Ovary (tissue), 9 donors: ENCODE data around the gene FBXW5. TPM values are rescaled to one million over a fixed set of nuclear protein-coding genes. Genes with fewer than 3 reads are reported as not detected.

ENCODE experiments used
- DNase-seq, 5 donors: peaks; one replicate each; pipeline ENCODE4 v3.0.0-alpha.2; 2019 to 2020
- H3K27ac ChIP-seq, 2 donors: fragments of 200-600 bp; one replicate each; pipeline versions ENCODE4 v1.5.1 to v1.8.0; 2019 to 2022
- H3K27me3 ChIP-seq: fragments of 200-600 bp; one replicate; pipeline ENCODE4 v1.8.0; 2022
- H3K36me3 ChIP-seq: fragments of 200-600 bp; sonication (generic); one replicate; pipeline ENCODE4 v1.5.1; 2019
- H3K4me1 ChIP-seq: one replicate; pipeline ENCODE4 v1.8.1; 2013; ENCODE audit warnings: mild to moderate bottlenecking, moderate library complexity; ENCODE audit not compliant: insufficient read depth
- H3K4me3 ChIP-seq: fragments of 200-600 bp; sonication (generic); one replicate; pipeline ENCODE4 v1.5.1; 2017
- H3K9me3 ChIP-seq, 2 donors: fragments of 200-600 bp in 1 of 2; sonication (generic) in 1 of 2; one replicate each; pipeline versions ENCODE4 v1.5.1 to v1.8.1; 2013 to 2019; ENCODE audit warnings: mild to moderate bottlenecking in 1 of 2, moderate library complexity in 1 of 2
- EP300 ChIP-seq: sonication (generic); formaldehyde crosslinking; IDR thresholded peaks from one replicate; pipeline ENCODE4 v1.6.1; 2017; ENCODE audit warnings: antibody characterized with exemption
- POLR2A ChIP-seq: fragments of 450-650 bp; IDR thresholded peaks from one replicate; pipeline ENCODE4 v1.6.1; 2017; ENCODE audit warnings: antibody characterized with exemption, mild to moderate bottlenecking, moderate library complexity
- whole genome bisulfite sequencing, 3 donors: extraction: QIAGEN DNeasy Blood & Tissue Kit in 1 of 3; methylation state at CpG; one replicate each; pipeline versions ENCODE4 v1.1.5 to v1.1.7; 2013 to 2017; 5-methylcytosine and 5-hydroxymethylcytosine counted together
- intact Hi-C, 4 donors: fragments of 100-400 bp; cut with DNase I; formaldehyde crosslinking; loops; one replicate each; pipeline versions ENCODE4 v1.11.0 to v1.15.1; 2022 to 2023
- polyA plus RNA-seq, 2 donors: library from polyadenylated mRNA; stranded (reverse); fragments of 200-250 nt in 1 of 2; fragments of 350-450 nt in 1 of 2; fragmentation: Illumina TruSeq in 1 of 2; extraction: RNeasy Lipid Tissue Mini Kit (QIAGEN cat#74804) in 1 of 2; gene quantifications; one replicate each; pipeline ENCODE4 v1.2.3, GENCODE V29; 2013 to 2014
- total RNA-seq, 7 donors: library from RNA; depleted of rRNA in 2 of 7; stranded (reverse); fragments of >200 nt in 2 of 7; fragmentation: NEBNext Ultra II Directional in 3 of 7; extraction: Animal tissue kit (Norgen Biotek cat#: 25700) in 3 of 7; gene quantifications; one replicate each; pipeline versions ENCODE4 v1.1.0 to v1.2.4, GENCODE V29; 2016 to 2023
- TF ChIP-seq, protein P1 (sequence below), 3 donors: fragments of 450-650 bp in 2 of 3; fragments of 200-600 bp in 1 of 3; IDR thresholded peaks; one replicate each; pipeline versions ENCODE4 v1.5.1 to v1.8.0; 2016 to 2022; ENCODE audit warnings: antibody characterized with exemption in 3 of 3, mild to moderate bottlenecking in 1 of 3
- donor health status: DM: no; HTN: no; CAD: no; lungs with moderate emphysema.
- donor health status: DM: no; HTN: no; CAD: no.
- donor health status: Bipolar disorder and iron deficiency.
- donor health status: DM: yes; HTN: yes; CAD: no.
- donor health status: DM: no; HTN: no; CAD: no.
- donor health status: DM: yes; HTN: yes; CAD: no.

The FBXW5 gene
- total and polyA plus RNA-seq, 9 donors: 2.2 to 75.5 (median 60.5) TPM

DNA sequence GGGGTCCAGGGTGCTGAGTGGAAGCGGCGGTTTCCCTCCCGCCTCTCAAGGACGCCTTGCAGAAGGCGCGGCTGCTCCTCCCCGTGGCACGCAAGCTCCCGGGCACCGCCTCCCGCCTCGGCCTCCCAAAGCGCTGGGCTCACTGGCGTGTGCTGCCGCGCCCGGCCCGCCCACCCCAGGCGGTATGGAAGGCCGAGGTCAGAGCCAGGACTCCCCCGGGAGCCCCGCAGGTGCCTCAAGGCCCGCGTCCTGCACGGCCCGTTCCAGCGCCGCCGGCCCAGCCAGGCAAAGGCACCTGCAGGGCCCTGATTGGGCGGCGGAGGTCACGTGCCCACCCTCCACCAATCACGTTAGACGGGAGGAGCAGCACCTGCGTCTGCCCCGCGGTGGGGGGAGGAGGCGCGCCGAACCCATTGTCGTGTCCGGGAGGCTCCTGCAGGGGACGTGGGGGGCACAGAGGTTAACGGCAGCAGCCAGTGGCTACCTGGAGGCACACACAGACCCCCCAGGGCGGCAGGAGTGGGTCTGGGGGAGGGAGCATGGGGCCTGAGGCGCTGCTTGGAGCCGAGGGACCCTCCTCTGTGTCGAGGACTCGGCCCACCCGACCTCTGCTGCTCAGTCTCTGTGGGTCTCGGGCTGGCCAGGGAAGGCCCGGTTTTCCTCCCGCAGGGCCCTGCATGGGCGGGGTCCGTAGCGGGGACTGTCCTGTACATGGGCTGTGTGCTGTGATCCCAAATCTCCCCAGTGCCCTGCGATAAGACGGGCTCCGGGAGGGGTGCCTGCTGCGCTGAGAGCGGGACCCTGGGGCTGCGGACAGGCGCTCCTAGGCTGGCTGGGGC is 5.5 kb upstream of the FBXW5 start:
- TF ChIP-seq, protein P1, sequence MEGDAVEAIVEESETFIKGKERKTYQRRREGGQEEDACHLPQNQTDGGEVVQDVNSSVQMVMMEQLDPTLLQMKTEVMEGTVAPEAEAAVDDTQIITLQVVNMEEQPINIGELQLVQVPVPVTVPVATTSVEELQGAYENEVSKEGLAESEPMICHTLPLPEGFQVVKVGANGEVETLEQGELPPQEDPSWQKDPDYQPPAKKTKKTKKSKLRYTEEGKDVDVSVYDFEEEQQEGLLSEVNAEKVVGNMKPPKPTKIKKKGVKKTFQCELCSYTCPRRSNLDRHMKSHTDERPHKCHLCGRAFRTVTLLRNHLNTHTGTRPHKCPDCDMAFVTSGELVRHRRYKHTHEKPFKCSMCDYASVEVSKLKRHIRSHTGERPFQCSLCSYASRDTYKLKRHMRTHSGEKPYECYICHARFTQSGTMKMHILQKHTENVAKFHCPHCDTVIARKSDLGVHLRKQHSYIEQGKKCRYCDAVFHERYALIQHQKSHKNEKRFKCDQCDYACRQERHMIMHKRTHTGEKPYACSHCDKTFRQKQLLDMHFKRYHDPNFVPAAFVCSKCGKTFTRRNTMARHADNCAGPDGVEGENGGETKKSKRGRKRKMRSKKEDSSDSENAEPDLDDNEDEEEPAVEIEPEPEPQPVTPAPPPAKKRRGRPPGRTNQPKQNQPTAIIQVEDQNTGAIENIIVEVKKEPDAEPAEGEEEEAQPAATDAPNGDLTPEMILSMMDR (IDR thresholded peaks at IDR 0.05): peak in 1 of 3 donors; percentile 30
- TF ChIP-seq EP300: no peak
- TF ChIP-seq POLR2A: peak; percentile 22
- H3K4me1 ChIP-seq: peaks cover 7% of the 10 kb centered on the region
- H3K9me3 ChIP-seq: no peaks in the 10 kb centered on the region
- DNase-seq: peak; percentile 91 to 96 (median 94)
- H3K27me3 ChIP-seq: no peaks in the 10 kb centered on the region
- H3K27ac ChIP-seq: peak overlapping the region; percentile 4 to 62
- intact Hi-C loops: loop anchor here in 1 of 4 donors (5.0 to 10.0 kb wide), 2 partner anchors 82 to 105 kb away; partner anchors contain the start of genes AJM1, FUT7 and PHPT1
- WGBS, 3 donors: 1 to 2% (median 1%) methylated on average over 42 to 63 of the region's 63 CpGs
- H3K4me3 ChIP-seq: peak overlapping the region; percentile 44
- H3K36me3 ChIP-seq: no peaks in the 10 kb centered on the region

DNA sequence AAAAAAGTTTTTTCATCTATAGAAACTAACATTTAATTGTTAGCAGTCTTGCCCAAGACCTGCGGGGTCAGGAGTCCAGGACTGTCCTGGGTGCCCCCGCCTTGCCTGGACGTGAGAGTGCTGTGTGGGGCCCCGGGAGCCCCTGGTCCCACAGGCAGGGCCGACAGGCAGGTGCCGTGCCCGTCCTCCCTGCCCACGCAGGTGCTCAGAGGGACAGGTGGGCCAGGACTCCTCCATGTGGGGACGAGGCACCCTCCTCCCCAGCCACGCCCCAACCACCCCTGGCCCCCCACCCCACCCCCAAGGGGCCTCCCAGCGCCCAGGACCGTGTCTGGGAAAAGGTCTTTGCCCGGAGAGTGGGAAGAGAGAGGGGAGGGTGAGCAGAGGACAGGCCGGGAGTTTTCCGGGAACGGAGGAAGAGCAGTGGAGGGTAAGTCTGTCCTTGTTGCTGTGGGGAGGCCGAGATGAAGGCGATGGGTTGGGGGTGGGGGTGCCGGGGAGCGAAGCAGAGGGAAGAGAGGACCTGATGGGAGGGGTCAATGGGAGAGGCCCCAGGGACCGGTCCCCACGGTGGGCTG is 4.8 kb upstream of the FBXW5 start:
- WGBS, 3 donors: 12 to 16% (median 15%) methylated on average over 21 to 22 of the region's 22 CpGs
- intact Hi-C loops: loop anchor here in 1 of 4 donors (10.0 kb wide), 1 partner anchor 105 kb away; the partner anchor contains the start of genes AJM1 and PHPT1
- H3K4me1 ChIP-seq: peaks cover 7% of the 10 kb centered on the region
- peak overlapping the region; percentile 44 for H3K4me3 ChIP-seq
- peak overlapping the region; percentile 4 to 62 for H3K27ac ChIP-seq
- TF ChIP-seq, protein P1 (IDR thresholded peaks at IDR 0.05): no peak
- TF ChIP-seq EP300: no peak
- TF ChIP-seq POLR2A: no peak
- H3K27me3 ChIP-seq: no peaks in the 10 kb centered on the region
- no peaks in the 10 kb centered on the region for H3K36me3 ChIP-seq
- H3K9me3 ChIP-seq: no peaks in the 10 kb centered on the region
- DNase-seq: peak in 2 of 5 donors; percentile 21 to 41

DNA sequence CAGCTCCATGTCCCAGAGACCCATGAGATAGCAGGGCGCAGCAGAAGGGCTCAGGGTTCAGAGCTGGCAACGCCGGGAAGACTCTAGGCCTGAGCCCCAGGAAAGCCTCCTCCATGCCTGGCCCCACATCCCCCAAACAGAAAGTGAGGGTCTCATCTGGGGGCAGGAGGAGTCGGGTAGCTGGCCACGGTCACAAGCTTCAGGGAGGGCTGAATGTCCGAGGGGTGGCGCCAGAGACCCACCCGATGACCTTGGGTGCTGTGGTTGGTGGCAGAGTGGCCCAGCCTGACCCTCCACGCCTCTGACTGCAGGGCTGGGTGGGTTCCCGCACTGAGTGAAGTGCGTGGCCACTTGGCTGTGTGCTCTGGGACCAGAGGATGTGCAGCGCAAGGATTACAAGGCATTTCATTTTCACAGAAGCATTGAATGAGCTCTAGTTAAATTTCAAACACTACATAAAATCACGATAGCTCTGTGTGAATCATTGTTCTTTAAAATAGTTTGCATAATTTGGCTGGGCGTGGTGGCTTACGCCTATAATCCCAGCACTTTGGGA is 3.5 kb upstream of the FBXW5 start:
- peak in 2 of 5 donors; percentile 42 to 61 for DNase-seq
- H3K36me3 ChIP-seq: no peaks in the 10 kb centered on the region
- H3K4me1 ChIP-seq: peaks cover 14% of the 10 kb centered on the region
- no peak overlapping the region for H3K4me3 ChIP-seq
- no peaks in the 10 kb centered on the region for H3K9me3 ChIP-seq
- H3K27me3 ChIP-seq: no peaks in the 10 kb centered on the region
- TF ChIP-seq, protein P1 (IDR thresholded peaks at IDR 0.05): no peak
- intact Hi-C loops: loop anchor here in 2 of 4 donors (2.0 to 10.0 kb wide), 2 partner anchors 87 to 103 kb away; partner anchors contain the start of genes AJM1 (in 1 of the 2) and PHPT1 (in 1 of the 2)
- 24 to 34% (median 30%) methylated on average over 15 of the region's 15 CpGs for WGBS, 3 donors
- no peak overlapping the region for H3K27ac ChIP-seq
